ENCODE data around the gene OGFR. TPM values are rescaled to one million over a fixed set of nuclear protein-coding genes. Genes with fewer than 3 reads are reported as not detected.

The OGFR gene
- total RNA-seq, 2 donors from 2014 or later = 23.3 to 23.6 TPM

- ATAC-seq (no peak), DNase-seq (no peak)
- intact Hi-C loops (cut with DNase I) = no loop called here
Observed at GRCh38 chr20:62828511-62829230, 24.0 kb downstream of the OGFR start.

- ATAC-seq (no peak), DNase-seq (peak; percentile 20)
- intact Hi-C loops (cut with DNase I) = no loop called here
Observed at GRCh38 chr20:62829231-62830230, 24.9 kb downstream of the OGFR start.

DNA sequence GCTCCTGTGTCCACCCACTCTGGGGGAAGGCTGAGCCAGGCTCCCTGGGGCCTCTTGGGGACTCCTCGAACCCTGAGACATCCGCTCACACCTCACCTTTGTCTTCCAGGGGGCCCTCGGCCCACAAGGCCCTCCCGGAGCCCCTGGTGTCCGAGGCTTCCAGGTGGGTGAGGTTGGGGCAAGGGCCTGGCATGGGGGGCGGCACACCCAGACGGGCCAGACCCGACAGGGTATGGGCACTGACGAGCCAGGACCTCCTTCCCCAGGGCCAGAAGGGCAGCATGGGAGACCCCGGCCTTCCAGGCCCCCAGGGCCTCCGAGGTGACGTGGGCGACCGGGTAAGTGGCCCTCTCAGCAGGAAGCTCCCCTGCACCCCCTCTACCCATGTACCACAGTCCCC is 25.6 kb downstream of the OGFR start:
- intact Hi-C loops (cut with DNase I) = no loop called here
- DNase-seq (no peak), ATAC-seq (no peak)

DNA sequence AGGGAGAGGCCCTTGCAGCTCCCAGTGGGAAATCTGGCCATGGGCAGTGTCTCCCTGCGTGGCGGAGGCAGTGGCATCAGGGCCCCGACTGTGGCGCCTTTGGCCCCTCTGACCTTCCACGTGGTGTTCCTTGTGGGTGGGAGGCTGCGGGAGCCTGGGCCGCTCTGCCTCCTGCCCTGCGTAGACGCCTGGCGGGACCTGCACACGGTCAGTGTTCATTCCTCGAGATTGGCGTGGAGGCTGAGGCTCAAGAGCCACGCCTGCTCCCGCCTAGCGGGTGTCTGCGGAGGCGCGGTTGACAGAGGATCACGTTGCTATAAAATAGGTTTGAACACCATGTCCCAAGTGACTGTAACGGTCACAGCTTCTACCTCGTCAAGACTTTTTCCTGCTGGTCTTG is 26.2 kb downstream of the OGFR start:
- intact Hi-C loops (cut with DNase I) = no loop called here
- ATAC-seq (no peak), DNase-seq (no peak)

- intact Hi-C loops (cut with DNase I) = no loop called here
- ATAC-seq = no peak
- no peak for DNase-seq
Observed at GRCh38 chr20:62831361-62831788, 26.7 kb downstream of the OGFR start.

DNA sequence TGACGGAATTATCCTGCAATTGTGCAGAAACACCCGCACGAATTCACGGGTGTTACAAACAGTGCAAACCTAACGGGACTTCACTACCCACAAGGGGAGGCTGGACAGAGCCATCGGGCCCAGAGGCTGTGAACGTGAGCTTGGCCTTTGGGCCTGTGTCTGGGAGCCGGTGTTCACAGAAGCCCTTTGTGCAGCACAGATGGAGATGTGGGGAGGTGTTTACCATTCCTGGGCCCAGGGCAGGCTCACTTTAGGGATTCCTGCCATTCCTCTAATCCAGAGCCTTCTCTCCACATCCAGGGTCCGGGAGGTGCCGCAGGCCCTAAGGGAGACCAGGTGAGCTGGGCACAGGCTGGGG is 27.2 kb downstream of the OGFR start:
- DNase-seq (no peak), ATAC-seq (no peak)
- intact Hi-C loops (cut with DNase I) = no loop called here

- DNase-seq = peak; percentile 34
- intact Hi-C loops (cut with DNase I) = no loop called here
- ATAC-seq = peak; percentile 24 to 29
Observed at GRCh38 chr20:62832212-62832922, 27.7 kb downstream of the OGFR start.

DNA sequence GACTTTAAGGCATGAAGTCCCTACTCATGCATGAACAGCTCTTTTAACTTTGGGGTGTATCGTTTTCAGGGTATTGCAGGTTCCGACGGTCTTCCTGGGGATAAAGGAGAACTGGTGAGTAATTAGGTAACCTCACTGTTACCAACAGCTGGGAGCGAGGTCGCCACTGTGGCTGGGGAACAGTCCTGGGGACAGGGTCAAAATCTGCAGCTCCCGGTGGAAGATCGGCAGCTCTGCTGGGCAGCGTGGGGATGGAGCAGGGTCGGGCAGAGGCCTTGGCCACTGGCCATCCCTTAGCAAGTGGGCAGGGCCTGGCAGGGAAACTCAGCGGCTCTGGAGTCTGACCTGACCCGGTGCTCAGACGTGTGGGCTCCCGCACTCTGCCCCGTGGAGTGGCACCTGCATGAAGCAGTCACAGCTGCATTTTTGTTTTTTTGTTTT is 28.3 kb downstream of the OGFR start:
- intact Hi-C loops (cut with DNase I) = no loop called here
- DNase-seq (peak; percentile 19), ATAC-seq (peak in 1 of 2 donors; percentile 25)

- DNase-seq (no peak), ATAC-seq (no peak)
- intact Hi-C loops (cut with DNase I) = no loop called here
Observed at GRCh38 chr20:62834967-62835730, 30.5 kb downstream of the OGFR start.

GRCh38 chr20:62835931-62836861 is 31.6 kb downstream of the OGFR start:
- intact Hi-C loops (cut with DNase I) = no loop called here
- DNase-seq = no peak
- ATAC-seq = no peak

DNA sequence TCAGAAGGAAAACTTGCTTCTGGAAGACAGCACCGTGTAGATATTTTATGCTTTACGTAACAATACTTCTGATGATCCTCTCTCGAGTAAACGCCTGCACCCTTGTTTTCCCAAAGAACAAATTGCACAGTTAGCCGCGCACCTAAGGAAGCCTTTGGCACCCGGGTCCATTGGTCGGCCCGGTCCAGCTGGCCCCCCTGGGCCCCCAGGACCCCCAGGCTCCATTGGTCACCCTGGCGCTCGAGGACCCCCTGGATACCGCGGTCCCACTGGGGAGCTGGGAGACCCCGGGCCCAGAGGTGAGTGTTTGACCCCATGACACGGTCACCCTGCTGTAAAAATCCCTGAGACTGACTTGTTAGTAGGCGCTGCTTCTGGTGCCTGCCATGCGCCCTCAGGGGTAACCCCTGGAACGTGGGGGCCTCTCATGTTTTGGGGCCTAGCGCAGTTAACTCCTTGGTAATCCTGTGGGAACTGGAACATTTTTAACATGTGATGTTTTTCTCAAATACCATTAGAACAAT is 32.4 kb downstream of the OGFR start:
- DNase-seq = no peak
- no peak for ATAC-seq
- intact Hi-C loops (cut with DNase I) = no loop called here

GRCh38 chr20:62837790-62838127 is 33.1 kb downstream of the OGFR start:
- intact Hi-C loops (cut with DNase I) = no loop called here
- DNase-seq (no peak), ATAC-seq (no peak)

- DNase-seq = no peak
- intact Hi-C loops (cut with DNase I) = no loop called here
- peak in 1 of 2 donors; percentile 45 for ATAC-seq
Observed at GRCh38 chr20:62838128-62838891, 33.7 kb downstream of the OGFR start.

DNA sequence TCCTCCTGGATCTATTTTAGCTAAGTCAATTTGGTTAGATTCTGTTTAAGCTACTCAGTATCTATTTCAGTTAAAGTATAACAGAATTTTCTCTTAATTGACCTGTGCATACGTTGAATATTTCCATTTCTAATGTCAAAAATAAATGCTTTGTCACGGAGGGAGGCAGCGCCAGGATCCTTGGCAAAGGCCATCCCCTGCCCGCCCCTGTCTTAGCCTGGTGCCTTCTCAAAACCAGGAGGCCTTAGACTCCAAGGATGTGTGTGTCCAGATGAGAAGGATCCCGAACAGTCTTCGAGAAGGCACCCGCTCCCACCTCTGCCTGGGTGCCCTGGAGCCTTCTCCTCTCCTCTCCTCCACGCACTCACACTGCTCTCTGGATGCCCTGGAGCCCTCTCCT is 34.6 kb downstream of the OGFR start:
- ATAC-seq (no peak), DNase-seq (no peak)
- intact Hi-C loops (cut with DNase I) = no loop called here

GRCh38 chr20:62839816-62840215 is 35.2 kb downstream of the OGFR start:
- intact Hi-C loops (cut with DNase I) = no loop called here
- DNase-seq (no peak), ATAC-seq (no peak)

GRCh38 chr20:62840244-62841197 is 35.9 kb downstream of the OGFR start:
- DNase-seq = no peak
- ATAC-seq = no peak
- intact Hi-C loops (cut with DNase I) = no loop called here

Measured in left cardiac atrium (tissue), 4 donors.